Colonic mucosa (tissue), 4 donors: Measurements from ENCODE around the gene NELFA. TPM values are rescaled to one million over a fixed set of nuclear protein-coding genes. Genes with fewer than 3 reads are reported as not detected.

Experiments used
- DNase-seq: peaks from one replicate; pipeline ENCODE4 v3.0.0-alpha.2; 2020
- H3K27ac ChIP-seq: fragments of 200-600 bp; one replicate; pipeline ENCODE4 v1.8.0; 2021
- H3K27me3 ChIP-seq: fragments of 200-600 bp; one replicate; pipeline ENCODE4 v1.8.0; 2021
- H3K36me3 ChIP-seq: fragments of 200-600 bp; one replicate; pipeline ENCODE4 v1.8.0; 2021
- H3K4me1 ChIP-seq: fragments of 200-600 bp; one replicate; pipeline ENCODE4 v1.8.0; 2021; ENCODE audit warnings: mild to moderate bottlenecking
- H3K4me3 ChIP-seq: fragments of 200-600 bp; one replicate; pipeline ENCODE4 v1.8.0; 2021
- H3K9ac ChIP-seq, 2 donors: one replicate each; pipeline ENCODE4 v1.7.0; 2013; ENCODE audit warnings: control low read depth in 2 of 2, low read depth in 2 of 2, low read length in 2 of 2
- H3K9me3 ChIP-seq: fragments of 200-600 bp; one replicate; pipeline ENCODE4 v1.8.0; 2021
- intact Hi-C: fragments of 100-400 bp; cut with DNase I; formaldehyde crosslinking; loops from one replicate; pipeline ENCODE4 v1.14.1; 2022
- microRNA-seq: library from miRNA; unstranded; fragments of <30 nt; microRNA quantifications from one replicate; pipeline ENCODE4, GENCODE V29; 2019
- total RNA-seq, 2 donors: library from RNA; stranded (reverse); fragmentation: NEBNext Ultra II Directional in 1 of 2; extraction: Animal tissue kit (Norgen Biotek cat#: 25700) in 1 of 2; gene quantifications; one replicate each; pipeline ENCODE4 v1.2.1, GENCODE V29; 2021
- TF ChIP-seq, protein P1 (sequence below): fragments of 200-600 bp; IDR thresholded peaks from one replicate; pipeline ENCODE4 v1.8.0; 2022; ENCODE audit warnings: antibody characterized with exemption, mild to moderate bottlenecking
- donor health status: healthy.
- donor health status: DM: no; HTN: no; CAD: no.
- donor health status: DM: no; HTN: no; CAD: no.

Gene NELFA
- total RNA-seq, 2 donors from 2014 or later, result 25.7 to 41.5 TPM

- no peak overlapping the region for H3K4me3 ChIP-seq
- H3K36me3 ChIP-seq, result peaks cover 1% of the 10 kb centered on the region
- no peak for DNase-seq
- H3K27me3 ChIP-seq, result no peaks in the 10 kb centered on the region
- no peaks in the 10 kb centered on the region for H3K9me3 ChIP-seq
- H3K4me1 ChIP-seq, result no peaks in the 10 kb centered on the region
- no peak overlapping the region for H3K27ac ChIP-seq
- H3K9ac ChIP-seq, result no peak overlapping the region
- intact Hi-C loops, result no loop called here
- TF ChIP-seq, protein P1, sequence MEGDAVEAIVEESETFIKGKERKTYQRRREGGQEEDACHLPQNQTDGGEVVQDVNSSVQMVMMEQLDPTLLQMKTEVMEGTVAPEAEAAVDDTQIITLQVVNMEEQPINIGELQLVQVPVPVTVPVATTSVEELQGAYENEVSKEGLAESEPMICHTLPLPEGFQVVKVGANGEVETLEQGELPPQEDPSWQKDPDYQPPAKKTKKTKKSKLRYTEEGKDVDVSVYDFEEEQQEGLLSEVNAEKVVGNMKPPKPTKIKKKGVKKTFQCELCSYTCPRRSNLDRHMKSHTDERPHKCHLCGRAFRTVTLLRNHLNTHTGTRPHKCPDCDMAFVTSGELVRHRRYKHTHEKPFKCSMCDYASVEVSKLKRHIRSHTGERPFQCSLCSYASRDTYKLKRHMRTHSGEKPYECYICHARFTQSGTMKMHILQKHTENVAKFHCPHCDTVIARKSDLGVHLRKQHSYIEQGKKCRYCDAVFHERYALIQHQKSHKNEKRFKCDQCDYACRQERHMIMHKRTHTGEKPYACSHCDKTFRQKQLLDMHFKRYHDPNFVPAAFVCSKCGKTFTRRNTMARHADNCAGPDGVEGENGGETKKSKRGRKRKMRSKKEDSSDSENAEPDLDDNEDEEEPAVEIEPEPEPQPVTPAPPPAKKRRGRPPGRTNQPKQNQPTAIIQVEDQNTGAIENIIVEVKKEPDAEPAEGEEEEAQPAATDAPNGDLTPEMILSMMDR, result no peak
Observed at GRCh38 chr4:1938027-1938426, 70.7 kb downstream of the NELFA start.

DNA sequence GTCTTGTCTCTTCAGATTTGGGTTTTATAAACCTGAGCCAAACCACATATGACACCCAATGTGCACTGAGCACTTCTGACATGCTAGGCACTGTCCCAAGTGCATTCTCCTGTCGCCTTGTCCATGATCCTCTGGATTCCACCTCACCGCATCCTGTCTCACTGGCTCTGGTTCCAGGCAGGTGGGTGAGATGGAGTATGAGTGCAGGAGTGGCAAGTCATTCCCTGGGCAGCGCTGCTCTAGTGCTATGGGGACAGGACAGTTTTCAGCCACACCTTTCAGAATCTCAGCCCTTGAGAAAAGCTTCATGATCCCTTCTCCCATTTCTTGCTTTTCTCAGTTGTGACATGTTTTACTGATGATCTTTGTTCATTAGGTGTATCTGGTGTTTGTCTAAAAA is 71.2 kb downstream of the NELFA start:
- intact Hi-C loops, result no loop called here
- Histone ChIP-seq H3K9me3 (no peaks in the 10 kb centered on the region), H3K27ac (no peak overlapping the region), H3K9ac (no peak overlapping the region), H3K36me3 (peaks cover 6% of the 10 kb centered on the region), H3K4me1 (no peaks in the 10 kb centered on the region), H3K4me3 (no peak overlapping the region), H3K27me3 (no peaks in the 10 kb centered on the region)
- TF ChIP-seq, protein P1, result no peak
- DNase-seq, result no peak

DNA sequence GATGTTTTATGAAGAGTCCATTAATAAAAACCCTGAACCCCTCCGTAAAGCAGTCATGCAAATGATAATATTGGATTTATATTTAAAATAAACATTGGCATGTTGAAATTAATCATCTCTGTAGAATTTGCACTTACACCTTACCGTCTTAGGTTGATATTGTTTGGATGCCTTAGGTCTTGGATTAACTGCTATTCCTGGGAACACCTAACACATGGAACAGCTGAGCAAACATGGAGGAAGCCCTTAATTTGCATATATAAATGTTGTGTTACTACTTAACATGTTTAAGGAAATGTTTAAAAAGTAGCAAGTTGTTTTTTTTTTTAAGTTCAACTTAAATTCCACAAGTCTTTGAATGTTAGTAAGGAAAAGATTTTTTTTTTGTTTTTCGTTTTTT is 75.1 kb downstream of the NELFA start:
- no peak overlapping the region for H3K4me3 ChIP-seq

GRCh38 chr4:1932736-1933135 is 76.0 kb downstream of the NELFA start:
- H3K36me3 ChIP-seq, result peaks cover 6% of the 10 kb centered on the region
- no peak overlapping the region for H3K9ac ChIP-seq
- H3K4me3 ChIP-seq, result no peak overlapping the region
- intact Hi-C loops, result no loop called here
- H3K27ac ChIP-seq, result no peak overlapping the region
- no peaks in the 10 kb centered on the region for H3K9me3 ChIP-seq
- TF ChIP-seq, protein P1, result no peak
- no peaks in the 10 kb centered on the region for H3K4me1 ChIP-seq
- no peaks in the 10 kb centered on the region for H3K27me3 ChIP-seq
- DNase-seq, result no peak

More for the DNA sequence above, 75.1 kb downstream of the NELFA start:
- H3K27me3 ChIP-seq, result no peaks in the 10 kb centered on the region
- intact Hi-C loops, result no loop called here
- no peak overlapping the region for H3K27ac ChIP-seq
- H3K4me1 ChIP-seq, result no peaks in the 10 kb centered on the region
- no peaks in the 10 kb centered on the region for H3K9me3 ChIP-seq
- H3K36me3 ChIP-seq, result peaks cover 6% of the 10 kb centered on the region
- TF ChIP-seq, protein P1, result no peak
- H3K9ac ChIP-seq, result no peak overlapping the region
- no peak for DNase-seq

Small RNAs within 50 kb of the gene (microRNA-seq; reads per million reads assigned to microRNA genes)
- gene MIR943, result not detected

Other genes starting within 250 kb of the NELFA start
- gene FGFR3, start 215.7 kb downstream of the NELFA start, total RNA-seq, result 10 to 100 TPM; 32.3 to 52.9 TPM
- gene LETM1, start 152.8 kb downstream of the NELFA start, total RNA-seq, result 100 to 1,000 TPM in 1 of 2 donors, 10 to 100 TPM in 1; 76.2 to 139 TPM
- gene NSD2, start 137.6 kb downstream of the NELFA start, total RNA-seq, result 100 to 1,000 TPM in 1 of 2 donors, 10 to 100 TPM in 1; 80.1 to 176 TPM
- gene NAT8L, start 50.4 kb upstream of the NELFA start, total RNA-seq, result under 1 TPM; 0.11 to 0.17 TPM
- 10 to 100 TPM in 1 of 2 donors, 1 to 10 TPM in 1; 9.1 to 13.0 TPM for gene HAUS3, start 233.1 kb upstream of the NELFA start, total RNA-seq
- gene POLN, start 233.1 kb upstream of the NELFA start, total RNA-seq, result 1 to 10 TPM; 1.6 to 2.8 TPM